ENCODE measurements around the gene DCST1. TPM values are rescaled to one million over a fixed set of nuclear protein-coding genes. Genes with fewer than 3 reads are reported as not detected.
A peak's percentile ranks its signal among the peaks of the same experiment; 100 is the strongest.

DCST1 gene
- polyA plus RNA-seq, 2 of the 4 experiments (the other 2 are of a cell fraction), result 0.06 TPM; not detected in 1

DNA sequence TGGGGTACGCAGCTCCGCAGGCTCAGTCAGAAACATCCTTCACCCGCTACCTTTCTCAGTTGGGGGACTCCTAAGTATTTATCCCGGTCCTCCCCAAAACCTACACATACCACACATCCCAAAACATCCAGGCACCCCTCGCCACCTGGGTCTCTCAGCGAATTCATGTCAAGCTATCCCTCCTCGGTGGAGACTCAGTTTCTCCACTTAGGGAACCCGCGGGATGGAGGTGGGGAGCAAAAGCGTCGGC, 32.3 kb upstream of the DCST1 start:
- 5% methylated on average over 8 of the region's 11 CpGs for WGBS (ENCODE audit: missing lambda C conversion rate)
- Histone ChIP-seq H3K4me2 (peak overlapping the region; percentile 99), H3K4me1 (peaks cover 38% of the 10 kb centered on the region), H3K27ac (peak overlapping the region; percentile 98 to 100), H3K4me3 (peak overlapping the region; percentile 80), H3K9me3 (no peaks in the 10 kb centered on the region)
- FAIRE-seq, result no peak
- ChIA-PET POLR2A (interaction anchor here (0.6 to 4.8 kb wide), 8 partner anchors 9 to 65 kb away, joined by 3 to 52 read pairs (median 4); partner anchors contain the start of genes CKS1B, FLAD1, PMVK and PYGO2), CTCF (no interaction called here)
- DNase-seq (ENCODE audit: low read depth in 1 of 2, low spot score in 1 of 2), result no peak
- ATAC-seq, result peak; percentile 14 to 23; a peak in 3 of 6 replicates
- TF ChIP-seq TP53 (CRISPR knock-in tag; IDR thresholded peaks at IDR 0.05) (no peak), CHD4 (IDR thresholded peaks at IDR 0.05; ENCODE audit: borderline replicate concordance) (no peak; the same call in 1 of the 2 replicates), FOSB (CRISPR knock-in tag; IDR thresholded peaks at IDR 0.05) (peak; percentile 64; the same call in 1 of the 2 replicates), CHD2 (IDR thresholded peaks at IDR 0.05; ENCODE audit: low read length, partially characterized antibody) (no peak), HOXA7 (CRISPR knock-in tag; IDR thresholded peaks at IDR 0.05) (peak; percentile 59; the same call in 1 of the 2 replicates)
- TF ChIP-seq, protein P1, sequence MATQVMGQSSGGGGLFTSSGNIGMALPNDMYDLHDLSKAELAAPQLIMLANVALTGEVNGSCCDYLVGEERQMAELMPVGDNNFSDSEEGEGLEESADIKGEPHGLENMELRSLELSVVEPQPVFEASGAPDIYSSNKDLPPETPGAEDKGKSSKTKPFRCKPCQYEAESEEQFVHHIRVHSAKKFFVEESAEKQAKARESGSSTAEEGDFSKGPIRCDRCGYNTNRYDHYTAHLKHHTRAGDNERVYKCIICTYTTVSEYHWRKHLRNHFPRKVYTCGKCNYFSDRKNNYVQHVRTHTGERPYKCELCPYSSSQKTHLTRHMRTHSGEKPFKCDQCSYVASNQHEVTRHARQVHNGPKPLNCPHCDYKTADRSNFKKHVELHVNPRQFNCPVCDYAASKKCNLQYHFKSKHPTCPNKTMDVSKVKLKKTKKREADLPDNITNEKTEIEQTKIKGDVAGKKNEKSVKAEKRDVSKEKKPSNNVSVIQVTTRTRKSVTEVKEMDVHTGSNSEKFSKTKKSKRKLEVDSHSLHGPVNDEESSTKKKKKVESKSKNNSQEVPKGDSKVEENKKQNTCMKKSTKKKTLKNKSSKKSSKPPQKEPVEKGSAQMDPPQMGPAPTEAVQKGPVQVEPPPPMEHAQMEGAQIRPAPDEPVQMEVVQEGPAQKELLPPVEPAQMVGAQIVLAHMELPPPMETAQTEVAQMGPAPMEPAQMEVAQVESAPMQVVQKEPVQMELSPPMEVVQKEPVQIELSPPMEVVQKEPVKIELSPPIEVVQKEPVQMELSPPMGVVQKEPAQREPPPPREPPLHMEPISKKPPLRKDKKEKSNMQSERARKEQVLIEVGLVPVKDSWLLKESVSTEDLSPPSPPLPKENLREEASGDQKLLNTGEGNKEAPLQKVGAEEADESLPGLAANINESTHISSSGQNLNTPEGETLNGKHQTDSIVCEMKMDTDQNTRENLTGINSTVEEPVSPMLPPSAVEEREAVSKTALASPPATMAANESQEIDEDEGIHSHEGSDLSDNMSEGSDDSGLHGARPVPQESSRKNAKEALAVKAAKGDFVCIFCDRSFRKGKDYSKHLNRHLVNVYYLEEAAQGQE (IDR thresholded peaks at IDR 0.05), result no peak
- TF ChIP-seq, protein P2, sequence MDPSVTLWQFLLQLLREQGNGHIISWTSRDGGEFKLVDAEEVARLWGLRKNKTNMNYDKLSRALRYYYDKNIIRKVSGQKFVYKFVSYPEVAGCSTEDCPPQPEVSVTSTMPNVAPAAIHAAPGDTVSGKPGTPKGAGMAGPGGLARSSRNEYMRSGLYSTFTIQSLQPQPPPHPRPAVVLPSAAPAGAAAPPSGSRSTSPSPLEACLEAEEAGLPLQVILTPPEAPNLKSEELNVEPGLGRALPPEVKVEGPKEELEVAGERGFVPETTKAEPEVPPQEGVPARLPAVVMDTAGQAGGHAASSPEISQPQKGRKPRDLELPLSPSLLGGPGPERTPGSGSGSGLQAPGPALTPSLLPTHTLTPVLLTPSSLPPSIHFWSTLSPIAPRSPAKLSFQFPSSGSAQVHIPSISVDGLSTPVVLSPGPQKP (IDR thresholded peaks at IDR 0.05; ENCODE audit: low read depth, low read length), result no peak

DNA sequence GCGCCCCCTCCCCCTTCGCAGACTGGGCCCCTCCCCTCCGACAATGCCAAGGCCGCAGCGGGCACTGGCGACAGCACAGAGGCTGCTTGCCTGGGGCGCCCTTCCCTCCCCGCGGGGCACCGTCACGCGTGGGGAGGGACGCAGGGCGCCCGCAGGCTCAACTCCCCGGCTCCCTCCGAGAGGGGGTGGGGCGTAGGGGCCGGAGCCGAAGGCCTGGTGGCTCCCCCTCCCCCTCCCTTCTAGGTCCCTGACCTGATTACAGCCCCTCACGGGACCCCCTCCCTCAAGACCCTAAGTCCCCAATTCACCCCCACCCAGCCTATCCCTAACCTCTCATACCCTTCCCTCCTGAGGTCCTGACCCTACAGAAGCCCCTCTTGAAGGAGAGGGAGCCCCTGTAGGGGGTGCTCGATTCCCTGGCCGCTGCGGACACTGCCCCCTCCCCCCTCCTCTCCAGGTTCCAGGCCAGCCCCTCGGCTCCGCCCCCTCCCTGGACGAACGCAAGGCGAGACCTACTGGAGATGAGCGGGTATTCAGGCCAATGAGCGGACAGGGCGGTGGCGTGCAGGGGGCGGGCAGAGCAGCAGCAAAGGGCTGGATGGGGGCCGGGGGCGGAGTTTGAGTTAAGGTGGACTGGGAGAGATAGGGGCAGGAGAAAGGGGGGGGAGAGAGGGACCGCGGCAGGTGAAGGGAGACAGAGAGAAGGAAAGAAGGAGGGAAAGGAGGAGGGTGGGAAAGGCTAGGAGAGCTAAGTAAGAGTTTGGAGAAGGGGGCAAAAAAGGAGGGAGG, 31.8 kb upstream of the DCST1 start:
- POLR2A ChIA-PET, result interaction anchor here (0.5 to 4.8 kb wide), 13 partner anchors 9 to 226 kb away, joined by 3 to 52 read pairs (median 5); partner anchors contain the start of genes CKS1B, FLAD1, PMVK and PYGO2
- TF ChIP-seq, protein P3, sequence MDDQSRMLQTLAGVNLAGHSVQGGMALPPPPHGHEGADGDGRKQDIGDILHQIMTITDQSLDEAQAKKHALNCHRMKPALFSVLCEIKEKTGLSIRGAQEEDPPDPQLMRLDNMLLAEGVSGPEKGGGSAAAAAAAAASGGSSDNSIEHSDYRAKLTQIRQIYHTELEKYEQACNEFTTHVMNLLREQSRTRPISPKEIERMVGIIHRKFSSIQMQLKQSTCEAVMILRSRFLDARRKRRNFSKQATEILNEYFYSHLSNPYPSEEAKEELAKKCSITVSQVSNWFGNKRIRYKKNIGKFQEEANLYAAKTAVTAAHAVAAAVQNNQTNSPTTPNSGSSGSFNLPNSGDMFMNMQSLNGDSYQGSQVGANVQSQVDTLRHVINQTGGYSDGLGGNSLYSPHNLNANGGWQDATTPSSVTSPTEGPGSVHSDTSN (IDR thresholded peaks at IDR 0.05), result peak; percentile 84
- TF ChIP-seq, protein P4, sequence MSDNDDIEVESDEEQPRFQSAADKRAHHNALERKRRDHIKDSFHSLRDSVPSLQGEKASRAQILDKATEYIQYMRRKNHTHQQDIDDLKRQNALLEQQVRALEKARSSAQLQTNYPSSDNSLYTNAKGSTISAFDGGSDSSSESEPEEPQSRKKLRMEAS (IDR thresholded peaks at IDR 0.05), result peak; percentile 51
- TF ChIP-seq CBX8 (IDR thresholded peaks at IDR 0.05) (no peak), FOSL2 (IDR thresholded peaks at IDR 0.05) (no peak), FOSL2 (CRISPR knock-in tag; IDR thresholded peaks at IDR 0.05) (0 out of 2 replicates have a peak, but pooled peaks have one; percentile 2), RAD21 (conservative IDR thresholded peaks at IDR 0.05 in 1 of 2, IDR thresholded peaks at IDR 0.05 in 1 of 2) (peak; percentile 37 to 62), KDM5A (IDR thresholded peaks at IDR 0.05) (peak; percentile 63; the same call in 1 of the 2 replicates), BHLHE40 (IDR thresholded peaks at IDR 0.05; ENCODE audit: low read depth, low read length) (peak; percentile 86), HDAC2 (IDR thresholded peaks at IDR 0.05) (no peak), CEBPB (IDR thresholded peaks at IDR 0.05) (no peak), SMC3 (IDR thresholded peaks at IDR 0.05) (peak; percentile 32; the same call in 2 of the 3 replicates), NFE2L2 (conservative IDR thresholded peaks at IDR 0.05; ENCODE audit: low read length) (no peak)
- TF ChIP-seq, protein P5, sequence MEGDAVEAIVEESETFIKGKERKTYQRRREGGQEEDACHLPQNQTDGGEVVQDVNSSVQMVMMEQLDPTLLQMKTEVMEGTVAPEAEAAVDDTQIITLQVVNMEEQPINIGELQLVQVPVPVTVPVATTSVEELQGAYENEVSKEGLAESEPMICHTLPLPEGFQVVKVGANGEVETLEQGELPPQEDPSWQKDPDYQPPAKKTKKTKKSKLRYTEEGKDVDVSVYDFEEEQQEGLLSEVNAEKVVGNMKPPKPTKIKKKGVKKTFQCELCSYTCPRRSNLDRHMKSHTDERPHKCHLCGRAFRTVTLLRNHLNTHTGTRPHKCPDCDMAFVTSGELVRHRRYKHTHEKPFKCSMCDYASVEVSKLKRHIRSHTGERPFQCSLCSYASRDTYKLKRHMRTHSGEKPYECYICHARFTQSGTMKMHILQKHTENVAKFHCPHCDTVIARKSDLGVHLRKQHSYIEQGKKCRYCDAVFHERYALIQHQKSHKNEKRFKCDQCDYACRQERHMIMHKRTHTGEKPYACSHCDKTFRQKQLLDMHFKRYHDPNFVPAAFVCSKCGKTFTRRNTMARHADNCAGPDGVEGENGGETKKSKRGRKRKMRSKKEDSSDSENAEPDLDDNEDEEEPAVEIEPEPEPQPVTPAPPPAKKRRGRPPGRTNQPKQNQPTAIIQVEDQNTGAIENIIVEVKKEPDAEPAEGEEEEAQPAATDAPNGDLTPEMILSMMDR (IDR thresholded peaks at IDR 0.05), result peak; percentile 46
- H3K4me1 ChIP-seq, result peaks cover 43% of the 10 kb centered on the region
- peak overlapping the region; percentile 98 to 100 for H3K27ac ChIP-seq
- peak overlapping the region; percentile 80 for H3K4me3 ChIP-seq
- ATAC-seq, result peak; percentile 51 to 73
- no peaks in the 10 kb centered on the region for H3K9me3 ChIP-seq
- CTCF ChIA-PET, result interaction anchor here (1.0 kb wide), 1 partner anchor 84 kb away, joined by 5 read pairs; no protein-coding TSS in a partner anchor
- no peak for FAIRE-seq
- peak overlapping the region; percentile 99 for H3K4me2 ChIP-seq
- DNase-seq (ENCODE audit: low read depth in 1 of 2, low spot score in 1 of 2), result peak; percentile 96 to 100
- 0% methylated on average over 9 of the region's 38 CpGs for WGBS (ENCODE audit: missing lambda C conversion rate)

All from A549 (cell line).